Measurements from ENCODE around the gene MLYCD. TPM values are rescaled to one million over a fixed set of nuclear protein-coding genes. Genes with fewer than 3 reads are reported as not detected.

MLYCD gene
- total and polyA plus RNA-seq, 10 of the 15 experiments (the other 5 are each of a cell fraction or from before 2014, with no cell fraction given) = 0.21 to 3.7 (median 1.7) TPM

GRCh38 chr16:83886199-83886971, 12.5 kb upstream of the MLYCD start (continued):
- TF ChIP-seq MXI1 (IDR thresholded peaks at IDR 0.05; ENCODE audit: low read depth, low read length) (no peak), KAT2A (conservative IDR thresholded peaks at IDR 0.05; ENCODE audit: control insufficient read depth, low read depth, low read length) (no peak), RB1 (IDR thresholded peaks at IDR 0.05; ENCODE audit: borderline replicate concordance) (no peak), FOS (IDR thresholded peaks at IDR 0.05; ENCODE audit: borderline replicate concordance, extremely low read depth, insufficient read length) (no peak)

- Histone ChIP-seq H3K36me3 (ENCODE audit: control insufficient read depth in 2 of 2, insufficient read depth in 2 of 2, low read length in 1 of 2) (no peaks in the 10 kb centered on the region), H3K27me3 (replicated peaks in 1 of 2; ENCODE audit: control insufficient read depth in 2 of 2, insufficient read depth in 2 of 2, low read length in 1 of 2) (no peaks in the 10 kb centered on the region; a peak in 1 of 4 replicates), H3K27ac (ENCODE audit: control insufficient read depth, insufficient read depth) (no peak overlapping the region), H3K9me3 (replicated peaks; ENCODE audit: control insufficient read depth, insufficient read depth, low read length) (no peaks in the 10 kb centered on the region; the same call in 2 of the 3 replicates), H3K9ac (ENCODE audit: control insufficient read depth, insufficient read depth, low read length) (no peak overlapping the region), H2AFZ (ENCODE audit: control insufficient read depth, low read depth, low read length) (no peak overlapping the region), H3K4me2 (ENCODE audit: control insufficient read depth, insufficient read depth) (no peak overlapping the region), H3K4me3 (no peak overlapping the region), H3K4me1 (ENCODE audit: control insufficient read depth, insufficient read depth, low read length) (no peaks in the 10 kb centered on the region), H3K79me2 (ENCODE audit: control insufficient read depth, insufficient read depth, low read length) (no peaks in the 10 kb centered on the region), H4K20me1 (ENCODE audit: control insufficient read depth, insufficient read depth) (no peaks in the 10 kb centered on the region)
- intact Hi-C loops (cut with micrococcal nuclease; ENCODE audit: unreplicated experiment) (no loop called here), in situ Hi-C loops (cut with MboI) (no loop called here)
- ChIA-PET POLR2A (no interaction called here), SMC1A (ENCODE audit: uncharacterized antibody, unreplicated experiment) (interaction anchor here (1.0 kb wide), 1 partner anchor 52 kb away, joined by 3 read pairs; no protein-coding TSS in a partner anchor), CTCF (interaction anchor here (1.0 kb wide), 1 partner anchor 67 kb away, joined by 3 read pairs; no protein-coding TSS in a partner anchor), RAD21 (ENCODE audit: unreplicated experiment) (no interaction called here)
- TF ChIP-seq ZNF622 (IDR thresholded peaks at IDR 0.05) = no peak
- TF ChIP-seq NFIC (IDR thresholded peaks at IDR 0.05; ENCODE audit: low read depth, low read length) = no peak
- TF ChIP-seq RFX5 (IDR thresholded peaks at IDR 0.05; ENCODE audit: low read depth, low read length) = no peak
- TF ChIP-seq RAD21 (IDR thresholded peaks at IDR 0.05; ENCODE audit: insufficient read depth, low read depth, low read length) = peak; percentile 21; the same call in 1 of the 2 replicates
- 0 out of 6 replicates have a peak, but pooled peaks of 2 of the 3 experiments have one; percentile 1 to 25 for TF ChIP-seq CTCF (IDR thresholded peaks at IDR 0.05 in 2 of 3, conservative IDR thresholded peaks at IDR 0.05 in 1 of 3; ENCODE audit: control insufficient read depth in 2 of 3, extremely low read depth in 1 of 3, insufficient read depth in 1 of 3, low read depth in 3 of 3, low read length in 3 of 3)
- no peak for TF ChIP-seq EP300 (IDR thresholded peaks at IDR 0.05; ENCODE audit: borderline replicate concordance in 1 of 2, control insufficient read depth in 1 of 2, low read depth in 2 of 2, low read length in 2 of 2)
- no peak for TF ChIP-seq BMI1 (IDR thresholded peaks at IDR 0.05; ENCODE audit: borderline replicate concordance)
- TF ChIP-seq PRDM15 (CRISPR knock-in tag; IDR thresholded peaks at IDR 0.05) = no peak
- no peak for TF ChIP-seq ASH2L (IDR thresholded peaks at IDR 0.05; ENCODE audit: borderline replicate concordance, low read depth)
- no peak for TF ChIP-seq TBL1XR1 (IDR thresholded peaks at IDR 0.05; ENCODE audit: low read depth, low read length)
- DNase-seq (ENCODE audit: low read depth, low spot score) = no peak
- no TSS peak for BruUV-seq (replicated peaks)
- WGBS (ENCODE audit: insufficient coverage, insufficient replicate concordance, low lambda C conversion rate, missing lambda C conversion rate) = 44% methylated on average over 8 of the region's 8 CpGs
- FAIRE-seq = no peak
- ATAC-seq = no peak
These were observed 11.8 kb upstream of the MLYCD start for GRCh38 chr16:83887080-83887479.

Measured in GM12878 (cell line).